GM23248 (cell line): ENCODE results near the gene MAN1A1.

Source experiments
- EZH2 ChIP-seq: fragments of 200-600 bp; sonication (generic); IDR thresholded peaks from 2 replicates; pipeline ENCODE4 v1.6.1; 2018; ENCODE audit warnings: antibody characterized with exemption, mild to moderate bottlenecking; ENCODE audit not compliant: insufficient read depth, poor library complexity, severe bottlenecking
- EZH2phosphoT487 ChIP-seq: fragments of 200-600 bp; sonication (generic); IDR thresholded peaks from 2 replicates; pipeline ENCODE4 v1.6.1; 2018; ENCODE audit warnings: antibody characterized with exemption, moderate library complexity, mild to moderate bottlenecking, low read depth; ENCODE audit not compliant: insufficient read depth

DNA sequence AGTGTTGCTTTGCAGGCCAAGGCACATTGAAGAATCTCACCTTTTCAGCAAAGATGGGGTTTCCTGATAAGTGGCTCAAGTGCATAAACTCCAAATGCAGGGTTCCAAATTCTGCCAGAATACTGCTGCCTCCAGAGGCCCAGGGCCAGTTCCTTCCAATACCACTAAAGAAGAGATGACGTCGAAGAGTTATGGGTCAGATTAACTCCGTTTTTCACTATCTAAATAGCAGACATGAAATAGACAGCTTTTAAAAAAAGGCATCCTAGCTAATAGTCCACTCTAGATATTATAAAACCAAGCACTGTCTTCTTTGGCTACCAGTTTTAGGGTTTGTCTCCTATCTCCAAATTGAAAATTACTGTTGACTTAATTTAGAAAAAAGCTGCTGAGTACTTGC is 144.8 kb downstream of the MAN1A1 start:
- no peak for TF ChIP-seq EZH2
- TF ChIP-seq EZH2phosphoT487 = no peak
